ENCODE measurements around the gene SERPIND1.

DNA sequence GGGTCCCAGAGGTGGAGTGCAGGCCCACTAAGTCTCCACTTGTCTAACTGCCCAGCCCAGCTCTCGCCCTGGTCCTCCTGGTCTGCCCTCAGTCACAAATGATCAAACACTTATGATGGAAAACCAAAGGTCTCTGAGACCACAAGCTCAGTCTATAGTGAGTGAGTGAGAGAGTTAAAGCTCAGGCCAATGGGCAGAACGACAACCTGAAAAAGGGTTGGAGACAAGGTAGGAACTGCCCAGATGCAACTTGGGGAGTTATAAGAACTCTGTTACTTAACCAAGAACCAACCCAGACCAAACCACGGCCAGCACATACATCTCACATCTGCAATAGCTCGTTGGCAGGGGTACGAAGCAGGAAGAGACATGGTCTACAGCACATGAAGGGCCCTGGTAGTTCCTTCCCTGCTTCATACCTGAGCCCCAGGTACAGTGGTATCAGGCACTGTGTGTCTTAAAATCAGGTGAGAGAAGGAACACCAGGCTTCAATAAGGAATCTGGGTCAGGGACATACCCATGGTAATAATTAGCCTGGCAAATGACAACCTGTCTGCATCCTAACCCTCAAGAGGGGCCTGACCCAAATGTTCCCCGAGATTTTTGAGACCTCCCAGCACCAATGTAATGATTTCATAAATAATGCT lies 35.7 kb downstream of the SERPIND1 start:
- TF ChIP-seq, protein P1, sequence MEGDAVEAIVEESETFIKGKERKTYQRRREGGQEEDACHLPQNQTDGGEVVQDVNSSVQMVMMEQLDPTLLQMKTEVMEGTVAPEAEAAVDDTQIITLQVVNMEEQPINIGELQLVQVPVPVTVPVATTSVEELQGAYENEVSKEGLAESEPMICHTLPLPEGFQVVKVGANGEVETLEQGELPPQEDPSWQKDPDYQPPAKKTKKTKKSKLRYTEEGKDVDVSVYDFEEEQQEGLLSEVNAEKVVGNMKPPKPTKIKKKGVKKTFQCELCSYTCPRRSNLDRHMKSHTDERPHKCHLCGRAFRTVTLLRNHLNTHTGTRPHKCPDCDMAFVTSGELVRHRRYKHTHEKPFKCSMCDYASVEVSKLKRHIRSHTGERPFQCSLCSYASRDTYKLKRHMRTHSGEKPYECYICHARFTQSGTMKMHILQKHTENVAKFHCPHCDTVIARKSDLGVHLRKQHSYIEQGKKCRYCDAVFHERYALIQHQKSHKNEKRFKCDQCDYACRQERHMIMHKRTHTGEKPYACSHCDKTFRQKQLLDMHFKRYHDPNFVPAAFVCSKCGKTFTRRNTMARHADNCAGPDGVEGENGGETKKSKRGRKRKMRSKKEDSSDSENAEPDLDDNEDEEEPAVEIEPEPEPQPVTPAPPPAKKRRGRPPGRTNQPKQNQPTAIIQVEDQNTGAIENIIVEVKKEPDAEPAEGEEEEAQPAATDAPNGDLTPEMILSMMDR (tag by site-specific recombination; IDR thresholded peaks at IDR 0.05), result no peak
- TF ChIP-seq ZBTB26 (tag by site-specific recombination; optimal IDR thresholded peaks at IDR 0.05), result no peak
- no peak for TF ChIP-seq ZNF133 (tag by site-specific recombination; IDR thresholded peaks at IDR 0.05)

All from HEK293 (cell line).